HG03060 (cell line): ENCODE results near the gene FAM78A.
"Not testable (repeated sequence)": the region's sequence is repeated elsewhere in the genome, so short reads cannot be mapped to it uniquely, and the experiment has no call there.

Source experiments
- ATAC-seq: cut with Tn5 transposase; IDR thresholded peaks from one replicate; pipeline ENCODE4 v1.9.1; 2021; ENCODE audit warnings: low read depth, moderate number of reproducible peaks; ENCODE audit not compliant: unreplicated experiment

The FAM78A gene

GRCh38 chr9:131216806-131217205 lies 59.5 kb downstream of the FAM78A start:
- no peak for ATAC-seq

DNA sequence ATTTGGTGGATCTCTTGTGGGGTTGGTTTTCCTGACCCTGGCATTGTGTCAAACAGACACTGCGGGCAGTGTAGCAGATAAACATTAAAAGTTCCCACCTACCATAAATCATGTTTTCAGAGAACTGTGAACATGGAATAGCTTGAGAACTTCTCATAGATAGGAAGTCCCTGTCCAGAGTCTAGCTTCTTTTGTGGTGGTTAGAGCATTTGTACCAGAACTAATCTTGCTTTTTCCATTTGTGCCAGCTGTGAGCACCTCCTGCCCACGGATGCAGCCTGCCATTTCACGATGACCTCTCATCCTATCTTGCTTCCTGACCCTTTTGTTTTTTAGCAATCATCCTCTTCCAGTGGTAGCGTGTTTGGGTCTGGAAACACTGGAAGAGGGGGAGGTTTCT lies 61.4 kb downstream of the FAM78A start:
- no peak for ATAC-seq

DNA sequence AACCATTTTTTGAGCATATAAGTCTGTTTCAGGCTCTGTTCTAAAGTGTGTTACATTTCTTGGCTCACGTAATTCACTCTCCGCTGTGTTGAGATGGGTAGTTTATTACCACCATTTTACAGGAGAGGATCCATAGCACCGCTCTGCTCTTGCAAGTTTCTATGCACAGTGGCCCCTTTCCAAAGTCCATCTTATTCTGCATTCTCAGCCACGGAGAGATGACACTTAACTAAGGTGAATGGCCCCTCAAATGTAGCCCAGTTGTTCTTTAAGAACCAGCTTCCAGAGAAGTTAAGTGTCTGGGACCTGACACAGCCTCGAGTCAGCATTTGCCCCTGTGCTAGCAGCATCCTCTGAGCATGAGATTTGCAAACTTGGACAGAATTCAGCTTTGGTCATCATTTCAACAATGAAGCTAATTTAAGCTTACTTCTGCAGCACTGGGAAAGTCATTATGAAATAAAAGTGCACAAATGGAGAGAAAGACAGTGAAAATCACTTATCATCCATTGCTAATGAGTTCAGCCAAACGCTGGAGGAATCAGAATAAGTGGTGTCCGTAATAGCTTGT lies 61.9 kb downstream of the FAM78A start:
- no peak for ATAC-seq

- ATAC-seq = not testable (repeated sequence)
Observed at GRCh38 chr9:131211920-131212319, 64.4 kb downstream of the FAM78A start.
